K562 (cell line): ENCODE measurements around the gene TIMP3. TPM values are rescaled to one million over a fixed set of nuclear protein-coding genes. Genes with fewer than 3 reads are reported as not detected.

ENCODE experiments used
- BRD4 ChIP-seq: fragments of 200-600 bp; sonication (generic); IDR thresholded peaks from 2 replicates; pipeline ENCODE4 v1.6.1; 2017; ENCODE audit warnings: inconsistent platforms
- BRF1 ChIP-seq: IDR thresholded peaks from 3 replicates; pipeline ENCODE4 v1.6.1; 2011; ENCODE audit warnings: borderline replicate concordance, mild to moderate bottlenecking; ENCODE audit not compliant: insufficient read length; ENCODE audit errors: extremely low read depth
- CBX1 ChIP-seq: sonication (generic); IDR thresholded peaks from 2 replicates; pipeline ENCODE4 v1.6.1; 2016; ENCODE audit warnings: antibody characterized with exemption, low read depth, mild to moderate bottlenecking
- CC2D1A ChIP-seq: fragments of 450-650 bp; IDR thresholded peaks from 2 replicates; pipeline ENCODE4 v1.6.1; 2017; ENCODE audit warnings: mild to moderate bottlenecking
- CHCHD3 ChIP-seq: fragments of 250-450 bp; sonication (Bioruptor Pico); IDR thresholded peaks from 2 replicates; pipeline ENCODE4 v2.1.2; 2022; ENCODE audit warnings: mild to moderate bottlenecking
- DIDO1 ChIP-seq: fragments of 450-650 bp; IDR thresholded peaks from 2 replicates; pipeline ENCODE4 v1.6.1; 2016; ENCODE audit warnings: low read depth, missing biosample characterization, missing genetic modification characterization
- HMG20A ChIP-seq: fragments of 450-650 bp; formaldehyde crosslinking; conservative IDR thresholded peaks from 2 replicates; pipeline ENCODE4 v1.4.0; 2020; ENCODE audit warnings: mild to moderate bottlenecking, mixed read lengths
- KAT2B ChIP-seq: IDR thresholded peaks from one replicate; pipeline ENCODE4 v1.6.1; 2012; ENCODE audit warnings: low read depth, mild to moderate bottlenecking, control low read depth, inconsistent platforms, low read length, moderate library complexity
- MAZ ChIP-seq, 2 experiments: fragments of 450-650 bp in 1 of 2; sonication (generic) in 1 of 2; formaldehyde crosslinking; IDR thresholded peaks in 1 of 2; conservative IDR thresholded peaks in 1 of 2; 2 replicates each; pipeline versions ENCODE4 v1.4.0 to v1.5.0; 2020; ENCODE audit warnings: mild to moderate bottlenecking in 1 of 2, missing genetic modification reagents in 1 of 2
- MCM3 ChIP-seq: fragments of 450-650 bp; IDR thresholded peaks from 2 replicates; pipeline ENCODE4 v1.6.1; 2016
- MED1 ChIP-seq: sonication (generic); formaldehyde crosslinking; IDR thresholded peaks from 2 replicates; pipeline ENCODE4 v1.8.1; 2023; ENCODE audit warnings: missing genetic modification reagents, borderline replicate concordance
- PURB ChIP-seq: sonication (generic); formaldehyde crosslinking; IDR thresholded peaks from 2 replicates; pipeline ENCODE4 v1.9.0; 2021; ENCODE audit warnings: low read depth, mild to moderate bottlenecking, missing genetic modification reagents
- RBM15 ChIP-seq: fragments of 200-400 bp; formaldehyde crosslinking; IDR thresholded peaks from 2 replicates; pipeline ENCODE4 v1.6.1; 2018; ENCODE audit warnings: mild to moderate bottlenecking, low read length, moderate library complexity; ENCODE audit not compliant: insufficient read depth
- RBM25 ChIP-seq: fragments of 200-400 bp; formaldehyde crosslinking; IDR thresholded peaks from 2 replicates; pipeline ENCODE4 v1.6.1; 2018; ENCODE audit warnings: low read length, low read depth, moderate library complexity; ENCODE audit not compliant: severe bottlenecking
- REST ChIP-seq, 2 experiments: fragments of 450-650 bp; formaldehyde crosslinking in 1 of 2; IDR thresholded peaks; 2 replicates each; pipeline versions ENCODE4 v1.4.0 to v1.6.1; 2014 to 2020; ENCODE audit warnings: mild to moderate bottlenecking in 2 of 2, borderline replicate concordance in 1 of 2, low read depth in 1 of 2
- SIN3A ChIP-seq, 2 experiments: fragments of 150-350 bp in 1 of 2; IDR thresholded peaks; 2 replicates each; pipeline ENCODE4 v1.6.1; 2011 to 2016; ENCODE audit warnings: borderline replicate concordance in 2 of 2, low read depth in 2 of 2, low read length in 2 of 2, mild to moderate bottlenecking in 2 of 2, moderate library complexity in 2 of 2; ENCODE audit not compliant: control insufficient read depth in 1 of 2
- TCF7 ChIP-seq: sonication (generic); IDR thresholded peaks from 2 replicates; pipeline ENCODE4 v1.6.1; 2016; ENCODE audit warnings: antibody characterized with exemption, borderline replicate concordance
- ZBTB7A ChIP-seq: IDR thresholded peaks from 2 replicates; pipeline ENCODE4 v1.6.1; 2011; ENCODE audit warnings: low read depth, mild to moderate bottlenecking, low read length, moderate library complexity, borderline replicate concordance; ENCODE audit not compliant: control insufficient read depth
- ZEB2 ChIP-seq: fragments of 450-650 bp; IDR thresholded peaks from 2 replicates; pipeline ENCODE4 v1.6.1; 2016
- ZNF384 ChIP-seq: IDR thresholded peaks from 2 replicates; pipeline ENCODE4 v1.6.1; 2012; ENCODE audit warnings: low read depth, low read length, improper control_type of control experiment
- polyA plus RNA-seq, 8 experiments: library from polyadenylated mRNA; depleted of rRNA in 4 of 8; stranded (reverse) in 5 of 8; unstranded in 3 of 8; fragments of >200 nt; fragmentation: Nextera tagmentation in 2 of 8; fragmentation: Illumina TruSeq in 1 of 8; extraction: Ambion mirVana in 2 of 8; extraction: Trizol in 1 of 8; gene quantifications; 2 replicates each; pipeline versions ENCODE4 v1.2.1 to v1.2.3, GENCODE V29; 2011 to 2014; ENCODE audit warnings: inconsistent platforms in 1 of 8, missing spikeins in 1 of 8
- total RNA-seq, 7 experiments: library from RNA; depleted of rRNA in 6 of 7; stranded (reverse); fragments of >200 nt in 6 of 7; fragmentation: Illumina TruSeq in 2 of 7; extraction: Trizol in 2 of 7; gene quantifications; 2 replicates each; pipeline versions ENCODE4 v1.2.1 to v1.2.3, GENCODE V29; 2011 to 2021; ENCODE audit warnings: low replicate concordance in 1 of 7

The TIMP3 gene
- total and polyA plus RNA-seq, 9 of the 15 experiments (the other 6 are each of a cell fraction or from before 2014, with no cell fraction given) = 0.07 to 0.73 (median 0.18) TPM

DNA sequence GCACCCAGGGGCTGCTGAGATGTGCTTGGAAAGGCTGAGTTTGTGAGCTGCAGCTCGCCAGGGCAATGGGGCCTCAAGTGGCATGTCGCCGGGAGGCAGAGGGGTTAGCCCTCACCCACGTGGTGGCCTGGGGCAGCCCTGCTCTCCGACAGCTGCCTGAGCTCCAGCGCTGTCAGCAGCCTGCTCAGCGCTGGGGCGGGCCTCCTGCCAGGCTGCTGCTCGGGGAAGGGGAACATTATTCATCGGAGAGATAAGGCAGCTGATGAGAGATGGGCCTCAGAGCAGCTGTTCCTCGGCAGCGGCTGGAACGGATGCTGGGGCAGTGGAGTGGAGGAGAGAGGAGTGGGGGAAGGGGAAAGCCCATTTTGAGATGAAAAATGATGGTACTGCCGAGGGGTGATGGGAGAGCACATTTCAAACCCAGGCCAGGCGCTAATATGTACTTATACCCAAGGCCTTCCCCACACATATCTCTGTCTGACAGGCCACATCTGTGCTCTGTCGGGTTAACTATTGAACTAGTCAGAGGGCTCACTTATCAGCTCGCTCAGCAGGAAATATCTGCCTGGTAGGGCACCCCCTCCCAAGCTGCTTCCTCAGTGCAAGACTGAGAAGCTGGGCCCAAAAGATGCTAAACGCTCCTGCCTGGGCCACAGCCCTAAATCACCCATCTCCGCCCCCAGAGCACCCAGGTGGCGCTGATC is 79.5 kb downstream of the TIMP3 start (continued):
- no peak for TF ChIP-seq BRF1
- TF ChIP-seq CBX1 = peak; percentile 57; the same call in 1 of the 2 replicates
- peak; percentile 57; the same call in 1 of the 2 replicates for TF ChIP-seq ZBTB7A
- no peak for TF ChIP-seq PURB (CRISPR knock-in tag)
- TF ChIP-seq MAZ (CRISPR knock-in tag; conservative IDR thresholded peaks at IDR 0.05 in 1 of 2, IDR thresholded peaks at IDR 0.05 in 1 of 2) = peak; percentile 65 to 76
- no peak for TF ChIP-seq MED1
- TF ChIP-seq TCF7 = peak; percentile 73; the same call in 1 of the 2 replicates
- TF ChIP-seq REST (IDR thresholded peaks at IDR 0.05; ENCODE audit: borderline replicate concordance) = peak; percentile 24
- peak; percentile 72; the same call in 1 of the 2 replicates for TF ChIP-seq REST (CRISPR knock-in tag; IDR thresholded peaks at IDR 0.05; ENCODE audit: low read depth)
- no peak for TF ChIP-seq RBM25
- TF ChIP-seq SIN3A (IDR thresholded peaks at IDR 0.05; ENCODE audit: borderline replicate concordance in 2 of 2, control insufficient read depth in 1 of 2, low read depth in 2 of 2, low read length in 2 of 2) = no peak
- no peak for TF ChIP-seq ZNF384
- TF ChIP-seq CHCHD3 (CRISPR knock-in tag) = no peak
- TF ChIP-seq BRD4 = no peak
- peak; percentile 65; the same call in 1 of the 2 replicates for TF ChIP-seq ZEB2
- no peak for TF ChIP-seq MCM3
- TF ChIP-seq DIDO1 = no peak
- no peak for TF ChIP-seq HMG20A (CRISPR knock-in tag)
- no peak for TF ChIP-seq KAT2B
- TF ChIP-seq CC2D1A = peak; percentile 86; the same call in 1 of the 2 replicates
- TF ChIP-seq RBM15 = no peak
